K562 (cell line): ENCODE results near the gene ERLEC1. TPM values are rescaled to one million over a fixed set of nuclear protein-coding genes. Genes with fewer than 3 reads are reported as not detected.

Experiments
- BRCA1 ChIP-seq, 2 experiments: fragments of 450-650 bp in 1 of 2; sonication (generic) in 1 of 2; formaldehyde crosslinking in 1 of 2; IDR thresholded peaks; 2 replicates each; pipeline versions ENCODE4 v1.5.0 to v1.6.1; 2017 to 2020; ENCODE audit warnings: mild to moderate bottlenecking in 1 of 2, missing genetic modification reagents in 1 of 2
- BRF1 ChIP-seq: IDR thresholded peaks from 3 replicates; pipeline ENCODE4 v1.6.1; 2011; ENCODE audit warnings: borderline replicate concordance, mild to moderate bottlenecking; ENCODE audit not compliant: insufficient read length; ENCODE audit errors: extremely low read depth
- E2F8 ChIP-seq: fragments of 450-650 bp; IDR thresholded peaks from 2 replicates; pipeline ENCODE4 v1.7.1; 2018; ENCODE audit warnings: mild to moderate bottlenecking, low read depth; ENCODE audit not compliant: partially characterized antibody
- ELF4 ChIP-seq: fragments of 450-650 bp; formaldehyde crosslinking; IDR thresholded peaks from 2 replicates; pipeline ENCODE4 v1.4.0; 2022; ENCODE audit warnings: missing genetic modification characterization
- ESRRA ChIP-seq: fragments of 450-650 bp; IDR thresholded peaks from 2 replicates; pipeline ENCODE4 v1.6.1; 2014; ENCODE audit warnings: low read depth, mild to moderate bottlenecking, moderate library complexity, borderline replicate concordance
- GTF2A2 ChIP-seq: IDR thresholded peaks from 2 replicates; pipeline ENCODE4 v1.6.1; 2016; ENCODE audit warnings: mild to moderate bottlenecking, missing genetic modification characterization, missing compliant biosample characterization
- ILF3 ChIP-seq: fragments of 450-650 bp; IDR thresholded peaks from 2 replicates; pipeline ENCODE4 v1.6.1; 2018; ENCODE audit warnings: antibody characterized with exemption, mild to moderate bottlenecking, moderate library complexity, borderline replicate concordance
- MNT ChIP-seq, 2 experiments: fragments of 450-650 bp; conservative IDR thresholded peaks; 2 replicates each; pipeline ENCODE4 v1.6.1; 2017; ENCODE audit warnings: mild to moderate bottlenecking in 2 of 2, moderate library complexity in 2 of 2
- POLR2A ChIP-seq: fragments of 450-650 bp; conservative IDR thresholded peaks from 2 replicates; pipeline ENCODE4 v1.6.1; 2016
- POU5F1 ChIP-seq: fragments of 150-350 bp; IDR thresholded peaks from 2 replicates; pipeline ENCODE4 v1.6.1; 2014; ENCODE audit warnings: borderline replicate concordance, low read length, low read depth, mild to moderate bottlenecking; ENCODE audit not compliant: partially characterized antibody
- SMAD4 ChIP-seq: fragments of 250-450 bp; sonication (Bioruptor Pico); conservative IDR thresholded peaks from 2 replicates; pipeline ENCODE4 v1.8.0; 2021; ENCODE audit warnings: inconsistent platforms, mild to moderate bottlenecking, moderate library complexity
- SNRNP70 ChIP-seq: fragments of 200-400 bp; formaldehyde crosslinking; optimal IDR thresholded peaks from 2 replicates; pipeline ENCODE3; 2017; ENCODE audit warnings: low read depth, low read length
- TAL1 ChIP-seq: fragments of 450-650 bp; IDR thresholded peaks from 2 replicates; pipeline ENCODE4 v1.6.1; 2016; ENCODE audit warnings: mild to moderate bottlenecking
- TOE1 ChIP-seq, 2 experiments: fragments of 450-650 bp in 1 of 2; sonication (generic) in 1 of 2; formaldehyde crosslinking in 1 of 2; IDR thresholded peaks; 2 replicates each; pipeline versions ENCODE4 v1.7.1 to v1.8.0; 2016 to 2022; ENCODE audit warnings: borderline replicate concordance in 2 of 2, mild to moderate bottlenecking in 2 of 2, antibody characterized with exemption in 1 of 2, inconsistent platforms in 1 of 2, low read depth in 1 of 2, missing genetic modification reagents in 1 of 2, moderate library complexity in 1 of 2
- XRCC5 ChIP-seq: fragments of 200-400 bp; formaldehyde crosslinking; IDR thresholded peaks from 2 replicates; pipeline ENCODE4 v1.6.1; 2017; ENCODE audit warnings: low read depth, mild to moderate bottlenecking, low read length
- ZBTB34 ChIP-seq: fragments of 250-450 bp; sonication (Bioruptor Pico); IDR thresholded peaks from 2 replicates; pipeline ENCODE4 v1.8.0; 2021; ENCODE audit warnings: mild to moderate bottlenecking, moderate library complexity
- ZNF436 ChIP-seq: fragments of 250-450, 450-650 bp; sonication (Bioruptor Pico); formaldehyde crosslinking; IDR thresholded peaks from 2 replicates; pipeline ENCODE4 v1.7.0; 2020; ENCODE audit warnings: mild to moderate bottlenecking
- ZNF764 ChIP-seq: fragments of 250-450 bp; sonication (Bioruptor Pico); IDR thresholded peaks from 2 replicates; pipeline ENCODE4 v1.4.0; 2020; ENCODE audit warnings: low read depth, mild to moderate bottlenecking, moderate library complexity
- polyA plus RNA-seq, 8 experiments: library from polyadenylated mRNA; depleted of rRNA in 4 of 8; stranded (reverse) in 5 of 8; unstranded in 3 of 8; fragments of >200 nt; fragmentation: Nextera tagmentation in 2 of 8; fragmentation: Illumina TruSeq in 1 of 8; extraction: Ambion mirVana in 2 of 8; extraction: Trizol in 1 of 8; gene quantifications; 2 replicates each; pipeline versions ENCODE4 v1.2.1 to v1.2.3, GENCODE V29; 2011 to 2014; ENCODE audit warnings: inconsistent platforms in 1 of 8, missing spikeins in 1 of 8
- total RNA-seq, 7 experiments: library from RNA; depleted of rRNA in 6 of 7; stranded (reverse); fragments of >200 nt in 6 of 7; fragmentation: Illumina TruSeq in 2 of 7; extraction: Trizol in 2 of 7; gene quantifications; 2 replicates each; pipeline versions ENCODE4 v1.2.1 to v1.2.3, GENCODE V29; 2011 to 2021; ENCODE audit warnings: low replicate concordance in 1 of 7
- TF ChIP-seq, protein P1 (sequence below): fragments of 250-450 bp; sonication (Bioruptor Pico); IDR thresholded peaks from 2 replicates; pipeline ENCODE4 v1.8.0; 2021; ENCODE audit warnings: moderate library complexity, mild to moderate bottlenecking, inconsistent platforms

ERLEC1 gene
- total and polyA plus RNA-seq, 9 of the 15 experiments (the other 6 are each of a cell fraction or from before 2014, with no cell fraction given) = 12.0 to 41.6 (median 30.6) TPM

- TF ChIP-seq SNRNP70 = no peak
- no peak for TF ChIP-seq ILF3
- no peak; the same call in 1 of the 2 replicates for TF ChIP-seq XRCC5
- TF ChIP-seq BRCA1 (IDR thresholded peaks at IDR 0.05) = no peak
- TF ChIP-seq BRCA1 (CRISPR knock-in tag; IDR thresholded peaks at IDR 0.05) = no peak
- TF ChIP-seq ZNF436 (CRISPR knock-in tag) = no peak
- TF ChIP-seq SMAD4 (CRISPR knock-in tag) = no peak
- TF ChIP-seq ELF4 (CRISPR knock-in tag) = no peak
- TF ChIP-seq POLR2A = peak; percentile 89
- TF ChIP-seq ESRRA = peak; percentile 28; the same call in 1 of the 2 replicates
- peak in 1 of 2 experiments; percentile 40; a peak in 2 of 4 replicates for TF ChIP-seq MNT (conservative IDR thresholded peaks at IDR 0.05)
- no peak for TF ChIP-seq GTF2A2 (tag)
- no peak for TF ChIP-seq TAL1
- TF ChIP-seq, protein P1, sequence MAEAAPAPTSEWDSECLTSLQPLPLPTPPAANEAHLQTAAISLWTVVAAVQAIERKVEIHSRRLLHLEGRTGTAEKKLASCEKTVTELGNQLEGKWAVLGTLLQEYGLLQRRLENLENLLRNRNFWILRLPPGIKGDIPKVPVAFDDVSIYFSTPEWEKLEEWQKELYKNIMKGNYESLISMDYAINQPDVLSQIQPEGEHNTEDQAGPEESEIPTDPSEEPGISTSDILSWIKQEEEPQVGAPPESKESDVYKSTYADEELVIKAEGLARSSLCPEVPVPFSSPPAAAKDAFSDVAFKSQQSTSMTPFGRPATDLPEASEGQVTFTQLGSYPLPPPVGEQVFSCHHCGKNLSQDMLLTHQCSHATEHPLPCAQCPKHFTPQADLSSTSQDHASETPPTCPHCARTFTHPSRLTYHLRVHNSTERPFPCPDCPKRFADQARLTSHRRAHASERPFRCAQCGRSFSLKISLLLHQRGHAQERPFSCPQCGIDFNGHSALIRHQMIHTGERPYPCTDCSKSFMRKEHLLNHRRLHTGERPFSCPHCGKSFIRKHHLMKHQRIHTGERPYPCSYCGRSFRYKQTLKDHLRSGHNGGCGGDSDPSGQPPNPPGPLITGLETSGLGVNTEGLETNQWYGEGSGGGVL (CRISPR knock-in tag) = no peak
- TF ChIP-seq ZBTB34 (CRISPR knock-in tag) = no peak
- TF ChIP-seq ZNF764 (CRISPR knock-in tag) = no peak
- no peak for TF ChIP-seq E2F8
- no peak for TF ChIP-seq POU5F1
- TF ChIP-seq TOE1 (IDR thresholded peaks at IDR 0.05; ENCODE audit: borderline replicate concordance) = no peak
- TF ChIP-seq TOE1 (CRISPR knock-in tag; IDR thresholded peaks at IDR 0.05; ENCODE audit: borderline replicate concordance, low read depth) = no peak
- no peak for TF ChIP-seq BRF1
Observed at GRCh38 chr2:53767405-53768241, 19.2 kb upstream of the ERLEC1 start, which contains the start of gene CHAC2 (continued).
